ENCODE measurements around the gene SUGCT.

SUGCT gene

DNA sequence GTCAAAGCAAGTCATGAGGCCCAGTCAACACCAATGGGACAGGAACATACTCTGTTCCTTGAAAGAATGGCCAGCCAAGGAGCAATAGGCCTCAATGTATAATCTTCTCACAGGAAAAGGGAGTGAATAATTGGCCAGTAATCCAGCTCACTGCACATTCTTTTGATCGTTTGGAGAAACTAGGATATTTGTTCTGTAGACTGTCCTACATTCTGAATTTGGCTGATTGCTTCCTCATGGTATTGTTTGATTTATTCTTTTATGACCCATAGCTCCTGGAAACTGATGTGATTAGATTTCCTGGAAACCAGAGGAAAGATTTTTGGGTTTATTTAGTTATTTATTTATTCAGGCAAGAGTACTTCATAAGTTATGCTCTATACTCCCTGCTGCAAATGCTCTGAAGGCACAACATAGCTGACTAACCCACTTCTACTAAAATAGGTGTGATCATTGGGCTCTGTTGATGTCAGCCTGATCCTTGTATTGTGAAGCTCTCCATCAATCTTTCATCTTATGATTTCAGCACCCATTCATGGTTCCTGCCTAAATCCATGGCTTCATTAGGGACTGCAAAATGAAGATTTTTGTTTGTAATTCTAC lies 745.2 kb downstream of the SUGCT start:
- H3K27me3 Mint-ChIP-seq, result no peaks in the 10 kb centered on the region
- H3K4me1 Mint-ChIP-seq, result no peaks in the 10 kb centered on the region

DNA sequence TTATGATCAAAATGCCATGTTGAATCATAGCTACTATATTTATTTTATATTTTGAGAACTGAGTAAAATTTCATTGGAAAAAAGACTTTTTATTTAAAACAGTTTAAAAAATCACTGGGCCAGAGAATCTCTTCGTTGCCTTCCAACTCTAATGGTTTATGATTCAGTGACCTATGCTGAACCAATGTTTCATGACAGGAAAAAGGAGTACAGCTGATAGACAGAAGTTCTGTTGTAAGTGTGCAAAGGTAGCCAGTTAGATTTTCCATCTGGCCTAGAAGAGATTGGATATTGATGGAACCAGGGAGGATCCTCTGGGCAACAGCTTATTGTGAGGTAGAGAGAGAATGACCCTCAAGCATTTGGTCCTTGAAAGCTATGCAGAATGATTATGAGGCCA lies 745.8 kb downstream of the SUGCT start:
- Mint-ChIP-seq H3K4me3 (no peak overlapping the region), H3K4me1 (no peaks in the 10 kb centered on the region), H3K36me3 (ENCODE audit: low read depth) (no peaks in the 10 kb centered on the region), H3K27ac (no peak overlapping the region), H3K9me3 (no peaks in the 10 kb centered on the region), H3K27me3 (no peaks in the 10 kb centered on the region)
- ATAC-seq, result no peak
- DNase-seq, result no peak

More for the DNA sequence above, 745.2 kb downstream of the SUGCT start:
- Mint-ChIP-seq H3K36me3 (ENCODE audit: low read depth) (no peaks in the 10 kb centered on the region), H3K9me3 (no peaks in the 10 kb centered on the region), H3K27ac (no peak overlapping the region), H3K4me3 (no peak overlapping the region)
- DNase-seq (no peak), ATAC-seq (no peak)

DNA sequence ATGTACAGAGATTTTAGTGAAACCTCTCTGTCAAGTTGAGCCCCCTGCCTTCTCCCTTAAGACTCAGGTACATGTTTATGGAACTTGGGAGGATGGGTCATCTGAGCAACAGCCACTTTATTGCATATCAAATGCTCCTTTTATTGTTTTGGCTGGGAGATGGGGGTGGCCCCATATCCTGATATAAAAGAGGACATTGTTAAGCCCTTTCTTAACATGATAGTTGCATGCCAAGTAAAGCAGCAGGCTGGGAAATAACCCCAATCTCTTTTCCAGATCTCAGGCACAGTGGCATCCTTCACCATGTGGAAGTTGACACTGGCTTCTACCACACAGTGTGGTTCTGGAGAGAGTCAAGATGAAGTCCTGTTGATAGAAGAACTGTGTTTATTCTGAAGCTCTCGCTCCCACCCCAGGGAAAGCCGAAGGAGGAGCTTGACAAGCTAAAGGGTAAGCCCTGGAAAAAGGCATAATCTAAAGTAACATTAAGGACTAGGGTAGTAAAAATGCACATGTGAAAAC lies 746.7 kb downstream of the SUGCT start:
- H3K27me3 Mint-ChIP-seq, result no peaks in the 10 kb centered on the region
- H3K9me3 Mint-ChIP-seq, result no peaks in the 10 kb centered on the region
- H3K4me3 Mint-ChIP-seq, result no peak overlapping the region

DNA sequence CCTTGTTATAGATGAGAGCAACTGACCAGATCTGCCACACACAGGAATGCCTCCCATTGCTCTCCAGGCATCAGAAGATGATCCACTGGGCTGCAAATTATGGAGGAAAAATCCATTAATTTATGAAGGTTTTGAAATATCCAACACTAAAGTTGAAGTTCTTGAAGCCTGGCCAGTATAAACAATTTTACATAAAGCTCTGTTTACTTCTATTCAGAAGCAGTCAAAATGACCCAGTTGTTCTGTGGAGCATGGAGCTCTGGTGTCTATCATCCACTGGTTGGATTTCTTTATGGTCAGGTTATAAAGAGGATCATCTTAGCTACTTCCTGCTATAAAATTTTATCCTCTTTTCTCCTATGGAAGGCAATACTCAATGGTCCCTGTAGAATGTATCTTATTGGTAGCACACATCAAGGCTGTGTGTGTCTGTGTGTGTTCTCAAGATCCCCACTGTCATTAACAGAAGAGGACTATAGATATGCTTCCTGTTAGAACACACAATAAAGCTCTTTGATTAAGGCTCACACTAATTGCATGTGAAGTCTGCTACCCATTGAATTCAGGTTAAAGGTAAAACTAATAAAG lies 747.4 kb downstream of the SUGCT start:
- no peaks in the 10 kb centered on the region for H3K36me3 Mint-ChIP-seq (ENCODE audit: low read depth)
- no peak overlapping the region for H3K4me3 Mint-ChIP-seq
- no peaks in the 10 kb centered on the region for H3K4me1 Mint-ChIP-seq
- ATAC-seq, result no peak
- no peak for DNase-seq
- H3K9me3 Mint-ChIP-seq, result no peaks in the 10 kb centered on the region
- no peaks in the 10 kb centered on the region for H3K27me3 Mint-ChIP-seq
- H3K27ac Mint-ChIP-seq, result no peak overlapping the region

More for the DNA sequence above, 746.7 kb downstream of the SUGCT start:
- Mint-ChIP-seq H3K27ac (no peak overlapping the region), H3K36me3 (ENCODE audit: low read depth) (no peaks in the 10 kb centered on the region), H3K4me1 (no peaks in the 10 kb centered on the region)
- DNase-seq, result no peak
- ATAC-seq, result no peak

DNA sequence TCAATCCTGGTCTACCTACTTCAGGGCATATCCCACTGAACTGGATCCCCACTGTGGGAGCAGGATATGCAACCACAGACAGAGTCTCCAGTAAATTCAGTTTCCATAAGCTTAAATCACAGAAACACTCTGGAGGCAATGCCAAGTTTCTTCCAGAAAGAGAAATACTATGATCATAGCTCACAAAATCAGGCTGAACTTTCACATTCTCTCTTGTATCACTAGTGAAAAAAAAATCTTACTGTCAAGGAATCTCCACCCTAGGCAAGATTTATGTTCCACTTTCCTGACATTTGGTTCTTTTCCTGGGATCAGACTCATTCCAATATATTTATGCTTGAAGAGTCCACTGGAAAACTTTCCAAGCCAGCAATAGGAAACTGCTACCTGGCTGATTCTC lies 749.0 kb downstream of the SUGCT start:
- DNase-seq (no peak), ATAC-seq (no peak)
- no peaks in the 10 kb centered on the region for H3K27me3 Mint-ChIP-seq
- H3K9me3 Mint-ChIP-seq, result no peaks in the 10 kb centered on the region
- no peak overlapping the region for H3K4me3 Mint-ChIP-seq
- no peaks in the 10 kb centered on the region for H3K4me1 Mint-ChIP-seq
- no peaks in the 10 kb centered on the region for H3K36me3 Mint-ChIP-seq (ENCODE audit: low read depth)
- no peak overlapping the region for H3K27ac Mint-ChIP-seq

DNA sequence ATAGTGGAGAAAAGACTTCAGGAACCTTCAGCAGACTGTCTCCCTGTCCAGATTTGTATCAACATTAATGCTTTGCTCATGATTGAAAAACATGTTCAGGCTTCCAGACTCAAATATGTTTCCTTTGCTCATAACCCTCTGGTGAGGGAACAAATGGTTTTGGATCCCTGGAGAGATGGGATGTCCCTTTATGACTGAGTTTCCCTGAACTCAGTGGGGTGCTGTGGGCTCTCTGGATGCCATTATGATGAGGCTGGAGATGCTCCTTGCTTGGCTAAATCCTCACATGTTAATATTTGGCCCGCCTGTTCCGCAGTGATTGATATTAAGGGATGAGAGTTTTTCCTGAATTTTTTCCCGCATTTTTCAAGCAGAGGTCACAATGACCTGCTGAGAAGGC lies 749.4 kb downstream of the SUGCT start:
- no peak for ATAC-seq
- no peaks in the 10 kb centered on the region for H3K4me1 Mint-ChIP-seq
- H3K27me3 Mint-ChIP-seq, result no peaks in the 10 kb centered on the region
- no peaks in the 10 kb centered on the region for H3K36me3 Mint-ChIP-seq (ENCODE audit: low read depth)
- no peak for DNase-seq
- H3K9me3 Mint-ChIP-seq, result no peaks in the 10 kb centered on the region
- H3K27ac Mint-ChIP-seq, result no peak overlapping the region
- no peak overlapping the region for H3K4me3 Mint-ChIP-seq

DNA sequence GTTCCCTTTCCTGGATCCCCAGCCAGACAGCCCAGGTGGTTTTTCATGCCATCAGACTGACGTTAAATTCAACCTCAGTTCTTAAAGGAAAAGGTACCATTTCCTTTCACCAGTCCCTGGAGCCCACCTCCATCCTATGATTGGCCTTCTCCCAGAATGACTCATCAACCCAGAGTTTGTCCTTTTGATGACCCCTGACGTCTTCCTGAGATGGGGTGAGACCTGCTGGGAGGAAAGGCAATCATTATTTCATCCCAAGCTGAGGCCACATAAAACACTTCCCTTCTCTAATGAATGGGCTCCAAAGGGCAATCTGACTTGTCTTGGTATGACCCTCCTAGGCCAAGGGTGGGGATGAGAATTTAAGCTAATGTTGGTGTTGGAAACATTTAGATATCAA lies 750.7 kb downstream of the SUGCT start:
- no peaks in the 10 kb centered on the region for H3K27me3 Mint-ChIP-seq
- H3K27ac Mint-ChIP-seq, result no peak overlapping the region
- no peak overlapping the region for H3K4me3 Mint-ChIP-seq
- no peaks in the 10 kb centered on the region for H3K36me3 Mint-ChIP-seq (ENCODE audit: low read depth)
- ATAC-seq (no peak), DNase-seq (no peak)
- H3K4me1 Mint-ChIP-seq, result no peaks in the 10 kb centered on the region
- H3K9me3 Mint-ChIP-seq, result peaks cover 5% of the 10 kb centered on the region

DNA sequence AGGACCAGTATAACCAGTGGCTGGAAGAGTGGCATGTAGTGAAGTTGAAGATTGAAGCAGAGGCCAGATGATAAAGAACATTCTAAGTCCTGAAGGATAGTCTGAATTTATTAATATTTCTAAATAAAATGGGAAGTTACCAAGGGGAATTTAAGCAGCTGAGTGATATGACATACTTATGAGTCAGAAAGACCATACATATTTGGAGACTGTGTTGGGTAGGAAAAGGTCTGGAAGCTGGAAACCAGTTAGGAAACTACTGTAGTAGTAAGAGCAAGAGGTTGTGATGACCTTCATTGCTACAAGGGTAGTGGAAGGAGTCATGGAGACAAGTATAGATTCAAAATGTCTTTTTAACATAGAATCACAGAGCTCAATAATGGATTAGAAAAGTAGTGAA lies 752.3 kb downstream of the SUGCT start:
- Mint-ChIP-seq H3K4me1 (no peaks in the 10 kb centered on the region), H3K4me3 (no peak overlapping the region), H3K36me3 (ENCODE audit: low read depth) (no peaks in the 10 kb centered on the region), H3K27ac (no peak overlapping the region), H3K9me3 (peaks cover 16% of the 10 kb centered on the region), H3K27me3 (no peaks in the 10 kb centered on the region)
- ATAC-seq (no peak), DNase-seq (no peak)

DNA sequence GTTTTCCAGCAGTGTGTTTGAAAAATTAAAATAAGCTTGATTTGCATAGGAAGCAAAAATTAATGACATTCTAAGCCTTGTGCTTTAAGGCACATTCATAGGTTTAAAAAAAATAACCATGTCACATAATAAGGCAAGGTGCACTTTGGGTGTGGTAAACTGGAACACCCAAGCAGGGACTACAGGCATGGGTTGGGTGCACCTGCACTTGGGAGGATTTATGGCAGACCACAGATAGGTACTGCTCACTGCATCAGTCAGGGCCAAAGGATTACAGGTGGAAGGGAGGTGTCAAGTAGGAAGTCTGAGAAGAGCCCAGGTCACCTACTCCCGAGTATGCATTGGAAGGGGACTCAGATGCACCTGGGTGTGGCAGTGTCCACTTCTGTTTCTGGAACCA lies 753.7 kb downstream of the SUGCT start:
- H3K27ac Mint-ChIP-seq, result no peak overlapping the region
- H3K4me3 Mint-ChIP-seq, result no peak overlapping the region
- H3K36me3 Mint-ChIP-seq (ENCODE audit: low read depth), result no peaks in the 10 kb centered on the region
- no peaks in the 10 kb centered on the region for H3K27me3 Mint-ChIP-seq
- ATAC-seq (no peak), DNase-seq (no peak)
- no peaks in the 10 kb centered on the region for H3K4me1 Mint-ChIP-seq
- H3K9me3 Mint-ChIP-seq, result peaks cover 18% of the 10 kb centered on the region

DNA sequence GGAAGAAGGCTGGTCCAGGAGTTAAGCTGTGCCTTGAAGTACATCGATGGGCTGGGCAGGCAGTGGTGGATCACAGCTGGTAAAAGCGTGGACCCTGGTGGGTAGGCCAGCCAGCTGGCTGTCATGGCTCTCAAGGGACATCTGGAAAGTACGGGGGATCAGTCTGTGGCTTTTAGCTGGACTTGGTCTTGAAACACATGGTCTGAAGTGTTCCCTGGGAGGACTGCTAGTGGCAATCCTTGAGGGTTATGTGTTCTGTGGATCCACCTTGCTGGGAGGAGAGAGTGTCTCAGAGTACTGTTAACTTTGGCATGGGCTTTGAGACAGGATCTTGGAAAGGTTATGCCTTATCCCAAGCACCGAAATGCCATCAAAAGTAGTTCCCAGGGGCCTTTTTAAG lies 754.3 kb downstream of the SUGCT start:
- ATAC-seq (no peak), DNase-seq (no peak)
- H3K27me3 Mint-ChIP-seq, result no peaks in the 10 kb centered on the region
- H3K36me3 Mint-ChIP-seq (ENCODE audit: low read depth), result no peaks in the 10 kb centered on the region
- H3K9me3 Mint-ChIP-seq, result peaks cover 18% of the 10 kb centered on the region
- no peak overlapping the region for H3K4me3 Mint-ChIP-seq
- no peak overlapping the region for H3K27ac Mint-ChIP-seq
- no peaks in the 10 kb centered on the region for H3K4me1 Mint-ChIP-seq

DNA sequence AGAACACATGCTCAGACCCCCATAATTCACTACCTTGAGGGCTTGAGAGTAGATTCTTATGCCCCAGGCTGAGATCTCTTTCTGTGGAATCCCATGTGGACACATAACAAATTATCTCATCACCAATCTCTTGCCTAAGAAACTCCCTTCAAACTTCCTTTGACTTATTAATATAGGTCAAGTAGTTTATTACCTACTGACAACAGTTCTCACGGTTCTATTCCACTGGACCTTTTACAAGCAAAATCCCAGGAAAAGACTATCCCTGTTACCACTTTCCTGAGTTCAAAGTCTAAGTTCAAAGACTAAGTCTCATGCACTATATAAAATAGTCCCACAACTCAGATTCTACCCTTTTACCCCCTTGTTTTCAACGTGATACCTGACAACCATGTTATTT lies 754.7 kb downstream of the SUGCT start:
- DNase-seq, result no peak
- ATAC-seq, result no peak
- no peaks in the 10 kb centered on the region for H3K27me3 Mint-ChIP-seq
- H3K36me3 Mint-ChIP-seq (ENCODE audit: low read depth), result no peaks in the 10 kb centered on the region
- no peaks in the 10 kb centered on the region for H3K4me1 Mint-ChIP-seq
- H3K4me3 Mint-ChIP-seq, result no peak overlapping the region
- peaks cover 18% of the 10 kb centered on the region for H3K9me3 Mint-ChIP-seq
- no peak overlapping the region for H3K27ac Mint-ChIP-seq

DNA sequence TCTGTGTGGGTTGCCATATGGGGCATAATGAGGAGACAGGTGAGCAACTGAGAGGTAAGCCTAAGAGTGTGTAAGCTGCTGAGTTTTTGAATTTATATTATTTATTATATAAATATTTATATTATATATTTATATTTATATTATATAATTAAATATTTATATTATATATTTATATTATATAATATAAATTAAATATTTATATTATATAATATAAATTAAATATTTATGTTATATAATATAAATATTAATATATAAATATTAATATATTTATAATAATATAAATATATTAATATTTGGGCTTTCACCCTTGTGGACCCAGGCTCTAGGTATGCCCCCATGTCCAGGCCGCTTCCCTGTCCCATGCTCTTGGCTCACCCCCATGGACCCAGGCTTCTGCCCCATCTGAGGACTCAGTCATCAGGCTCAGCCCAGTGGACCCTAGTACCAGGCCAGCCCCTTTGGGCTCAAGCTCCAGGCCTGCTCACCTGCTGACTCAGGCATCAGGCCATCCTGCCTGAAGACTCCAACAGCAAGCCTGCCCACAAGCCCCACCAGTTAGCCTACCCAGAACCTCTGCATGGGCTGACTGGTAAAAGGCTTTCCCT lies 755.4 kb downstream of the SUGCT start:
- ATAC-seq, result no peak
- Mint-ChIP-seq H3K27ac (no peak overlapping the region), H3K4me1 (no peaks in the 10 kb centered on the region), H3K9me3 (peaks cover 22% of the 10 kb centered on the region), H3K27me3 (no peaks in the 10 kb centered on the region), H3K36me3 (ENCODE audit: low read depth) (no peaks in the 10 kb centered on the region), H3K4me3 (no peak overlapping the region)
- DNase-seq, result no peak

DNA sequence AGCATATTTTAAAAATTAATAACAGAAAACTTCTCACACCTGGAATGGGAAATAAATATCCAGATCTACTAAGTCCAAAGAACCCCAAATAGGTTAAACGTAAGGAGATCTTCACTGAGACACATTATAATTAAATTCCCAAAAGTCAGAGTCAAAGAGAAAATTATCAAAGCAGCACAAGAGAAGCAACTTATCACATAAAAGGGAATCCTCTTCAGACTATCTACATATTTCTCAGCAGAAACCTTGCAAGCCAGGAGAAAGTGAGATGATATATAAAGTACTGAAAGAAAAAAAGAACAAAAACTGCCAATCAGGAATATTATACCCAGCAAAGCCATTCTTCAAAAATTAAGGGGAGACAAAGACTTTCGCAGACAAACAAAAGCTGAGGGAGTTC lies 756.4 kb downstream of the SUGCT start:
- no peak for ATAC-seq
- no peak overlapping the region for H3K4me3 Mint-ChIP-seq
- no peaks in the 10 kb centered on the region for H3K36me3 Mint-ChIP-seq (ENCODE audit: low read depth)
- H3K27me3 Mint-ChIP-seq, result no peaks in the 10 kb centered on the region
- H3K9me3 Mint-ChIP-seq, result peaks cover 22% of the 10 kb centered on the region
- no peak for DNase-seq
- H3K4me1 Mint-ChIP-seq, result no peaks in the 10 kb centered on the region
- no peak overlapping the region for H3K27ac Mint-ChIP-seq

DNA sequence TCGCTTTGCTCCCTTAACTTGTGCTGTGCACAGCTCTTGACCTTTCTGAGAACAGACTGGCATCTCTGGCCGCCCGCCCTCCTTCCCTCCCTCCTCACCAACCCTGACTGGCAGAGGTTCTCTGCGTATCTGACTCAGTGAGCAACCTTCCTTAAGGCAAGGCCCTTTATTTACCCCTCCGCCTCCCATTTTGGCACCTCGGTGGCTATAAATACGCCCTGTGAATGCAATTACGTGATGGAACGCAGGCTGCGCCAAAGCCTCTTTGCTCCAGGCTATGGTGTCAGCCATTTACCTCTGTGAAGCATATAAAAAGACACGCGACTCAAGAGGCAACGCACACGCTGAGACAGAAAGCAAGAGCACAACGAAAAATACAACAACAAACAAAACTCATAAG lies 764.3 kb downstream of the SUGCT start:
- no peak overlapping the region for H3K4me3 Mint-ChIP-seq
- peaks cover 11% of the 10 kb centered on the region for H3K9me3 Mint-ChIP-seq
- H3K27ac Mint-ChIP-seq, result no peak overlapping the region
- no peaks in the 10 kb centered on the region for H3K4me1 Mint-ChIP-seq
- no peak for ATAC-seq
- H3K27me3 Mint-ChIP-seq, result no peaks in the 10 kb centered on the region
- no peak for DNase-seq
- peaks cover 1% of the 10 kb centered on the region for H3K36me3 Mint-ChIP-seq (ENCODE audit: low read depth)

DNA sequence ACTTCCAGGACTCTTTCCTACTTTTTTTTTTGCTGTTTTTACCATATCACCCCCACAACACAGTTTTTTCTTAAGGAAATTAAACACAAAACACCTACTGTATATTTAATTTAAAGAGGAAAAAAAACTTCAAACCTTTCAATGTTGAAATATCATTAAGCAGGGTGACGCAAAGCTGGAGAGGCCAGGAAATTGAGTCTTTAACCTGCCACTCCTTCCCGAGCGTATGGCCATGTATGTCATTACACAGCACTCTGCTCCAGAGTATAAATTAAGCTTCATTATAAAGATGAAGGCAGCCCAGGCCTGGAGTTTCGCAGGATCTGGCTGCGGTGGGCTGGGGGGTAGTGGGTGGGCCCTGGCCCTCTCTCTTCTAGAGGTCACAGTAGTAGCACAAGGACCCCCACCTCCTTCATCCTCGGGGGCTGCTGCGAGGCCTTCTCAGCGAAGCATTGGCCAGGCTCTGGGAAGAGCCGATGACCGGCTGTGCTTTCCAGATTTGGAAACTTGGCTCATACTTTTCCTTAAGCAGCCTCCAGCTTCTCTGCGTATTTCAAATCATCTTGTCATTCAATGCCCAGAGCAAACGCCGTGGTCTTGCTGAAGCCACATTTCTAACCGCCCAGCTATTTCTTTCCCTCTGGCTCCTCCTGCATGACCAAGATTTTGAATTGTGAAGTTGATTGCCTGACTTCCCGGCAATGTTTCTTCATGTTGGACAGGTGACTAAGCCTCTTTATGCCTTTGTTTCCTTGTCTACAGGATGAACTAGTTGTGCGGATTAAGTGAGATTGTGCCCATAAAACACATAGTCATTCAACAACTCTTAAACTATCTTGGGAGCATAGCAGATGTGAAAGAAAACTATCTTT lies 765.1 kb downstream of the SUGCT start:
- H3K27me3 Mint-ChIP-seq, result no peaks in the 10 kb centered on the region
- peaks cover 1% of the 10 kb centered on the region for H3K36me3 Mint-ChIP-seq (ENCODE audit: low read depth)
- H3K4me1 Mint-ChIP-seq, result no peaks in the 10 kb centered on the region
- no peak for DNase-seq
- H3K9me3 Mint-ChIP-seq, result peaks cover 10% of the 10 kb centered on the region
- no peak overlapping the region for H3K27ac Mint-ChIP-seq
- H3K4me3 Mint-ChIP-seq, result no peak overlapping the region
- no peak for ATAC-seq
